NB4 (cell line): ENCODE measurements around the gene KRTAP1-4.
"Not testable (repeated sequence)": the region's sequence is repeated elsewhere in the genome, so short reads cannot be mapped to it uniquely, and the experiment has no call there.

ENCODE experiments used
- DNase-seq: peaks from one replicate; pipeline ENCODE4 v3.0.0; 2010; ENCODE audit warnings: low read depth
- H3K4me3 ChIP-seq: one replicate; pipeline ENCODE4 v1.5.1; 2011; ENCODE audit warnings: mild to moderate bottlenecking, low read depth, low read length, moderate library complexity
- MYC ChIP-seq: IDR thresholded peaks from 2 replicates; pipeline ENCODE4 v1.6.1; 2011; ENCODE audit warnings: low read depth, low read length
- POLR2A ChIP-seq: IDR thresholded peaks from 2 replicates; pipeline ENCODE4 v1.6.1; 2011; ENCODE audit warnings: mild to moderate bottlenecking; ENCODE audit not compliant: insufficient read length; ENCODE audit errors: extremely low read depth
- TF ChIP-seq, protein P1 (sequence below): IDR thresholded peaks from one replicate; pipeline ENCODE4 v1.5.1; 2012; ENCODE audit warnings: low read depth, low read length
- TF ChIP-seq, protein P2 (sequence below): IDR thresholded peaks from 2 replicates; pipeline ENCODE4 v1.6.1; 2011; ENCODE audit warnings: low read depth, low read length

KRTAP1-4 gene

DNA sequence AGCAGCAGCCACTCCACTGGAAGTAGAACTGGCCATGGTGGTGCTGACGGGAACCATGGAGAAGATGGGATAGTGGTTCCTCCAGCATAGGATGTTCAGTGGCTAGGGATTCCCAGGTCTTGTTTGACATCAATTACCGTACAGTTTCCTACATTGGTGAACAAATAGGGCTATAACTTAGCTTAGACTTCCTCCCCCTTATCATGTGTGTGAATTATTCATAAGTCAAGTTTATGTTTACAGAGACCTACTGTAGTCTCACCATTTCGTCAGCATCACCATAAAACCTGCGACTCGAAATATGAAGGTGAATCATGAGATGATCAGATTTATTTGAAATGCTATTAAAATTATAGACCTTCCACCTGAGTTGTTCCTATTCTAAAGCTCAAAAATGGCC is 28.7 kb upstream of the KRTAP1-4 start:
- TF ChIP-seq MYC, result no peak
- no peak for TF ChIP-seq POLR2A
- TF ChIP-seq, protein P1, sequence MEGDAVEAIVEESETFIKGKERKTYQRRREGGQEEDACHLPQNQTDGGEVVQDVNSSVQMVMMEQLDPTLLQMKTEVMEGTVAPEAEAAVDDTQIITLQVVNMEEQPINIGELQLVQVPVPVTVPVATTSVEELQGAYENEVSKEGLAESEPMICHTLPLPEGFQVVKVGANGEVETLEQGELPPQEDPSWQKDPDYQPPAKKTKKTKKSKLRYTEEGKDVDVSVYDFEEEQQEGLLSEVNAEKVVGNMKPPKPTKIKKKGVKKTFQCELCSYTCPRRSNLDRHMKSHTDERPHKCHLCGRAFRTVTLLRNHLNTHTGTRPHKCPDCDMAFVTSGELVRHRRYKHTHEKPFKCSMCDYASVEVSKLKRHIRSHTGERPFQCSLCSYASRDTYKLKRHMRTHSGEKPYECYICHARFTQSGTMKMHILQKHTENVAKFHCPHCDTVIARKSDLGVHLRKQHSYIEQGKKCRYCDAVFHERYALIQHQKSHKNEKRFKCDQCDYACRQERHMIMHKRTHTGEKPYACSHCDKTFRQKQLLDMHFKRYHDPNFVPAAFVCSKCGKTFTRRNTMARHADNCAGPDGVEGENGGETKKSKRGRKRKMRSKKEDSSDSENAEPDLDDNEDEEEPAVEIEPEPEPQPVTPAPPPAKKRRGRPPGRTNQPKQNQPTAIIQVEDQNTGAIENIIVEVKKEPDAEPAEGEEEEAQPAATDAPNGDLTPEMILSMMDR, result no peak
- TF ChIP-seq, protein P2, sequence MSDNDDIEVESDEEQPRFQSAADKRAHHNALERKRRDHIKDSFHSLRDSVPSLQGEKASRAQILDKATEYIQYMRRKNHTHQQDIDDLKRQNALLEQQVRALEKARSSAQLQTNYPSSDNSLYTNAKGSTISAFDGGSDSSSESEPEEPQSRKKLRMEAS, result no peak
- no peak for DNase-seq
- H3K4me3 ChIP-seq, result no peak overlapping the region

DNA sequence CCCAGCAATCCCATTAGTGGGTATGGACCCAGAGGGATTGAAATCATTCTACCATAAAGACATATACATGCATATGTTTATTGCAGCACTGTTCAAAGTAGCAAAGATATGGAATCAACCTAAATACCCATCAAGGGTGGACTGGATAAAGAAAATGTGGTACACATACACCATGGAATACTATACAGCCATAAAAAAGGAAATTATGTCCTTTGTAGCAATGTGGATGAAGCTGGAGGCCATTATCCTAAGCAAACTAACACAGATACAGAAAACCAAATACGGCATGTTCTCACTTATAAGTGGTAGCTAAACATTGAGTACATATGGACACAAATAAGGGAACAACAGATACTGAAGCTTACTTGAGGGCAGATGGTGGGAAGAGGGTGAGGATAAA is 27.6 kb upstream of the KRTAP1-4 start:
- DNase-seq, result no peak
- TF ChIP-seq MYC (no peak), POLR2A (no peak)
- TF ChIP-seq, protein P2, result no peak
- TF ChIP-seq, protein P1, result no peak
- no peak overlapping the region for H3K4me3 ChIP-seq

DNA sequence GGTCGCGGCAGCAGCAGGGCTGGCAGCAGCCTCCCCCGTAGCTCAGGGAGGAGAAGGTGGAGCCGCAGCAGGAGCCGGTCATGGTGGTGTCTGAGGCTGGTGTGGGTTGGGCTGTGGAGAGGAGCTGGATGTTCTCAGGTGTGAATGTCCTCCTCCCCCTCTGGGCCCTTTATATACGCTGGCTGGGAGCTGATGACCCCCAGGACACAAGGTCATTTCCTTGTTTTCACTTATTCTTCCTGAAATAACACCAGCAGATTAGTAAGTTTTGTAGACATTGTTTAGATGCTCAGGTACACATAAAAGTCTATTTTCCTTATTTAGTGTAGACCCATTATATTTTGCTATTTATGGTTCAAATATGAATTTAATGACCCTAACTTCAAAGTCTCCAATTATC is 25.1 kb upstream of the KRTAP1-4 start, which contains the start of gene KRTAP2-2:
KRTAP2-2 (minus strand) TSS at position 101 of the 400 bp plus-strand sequence; CDS start at position 82, 19 bp downstream.
- not testable (repeated sequence) for H3K4me3 ChIP-seq, DNase-seq

DNA sequence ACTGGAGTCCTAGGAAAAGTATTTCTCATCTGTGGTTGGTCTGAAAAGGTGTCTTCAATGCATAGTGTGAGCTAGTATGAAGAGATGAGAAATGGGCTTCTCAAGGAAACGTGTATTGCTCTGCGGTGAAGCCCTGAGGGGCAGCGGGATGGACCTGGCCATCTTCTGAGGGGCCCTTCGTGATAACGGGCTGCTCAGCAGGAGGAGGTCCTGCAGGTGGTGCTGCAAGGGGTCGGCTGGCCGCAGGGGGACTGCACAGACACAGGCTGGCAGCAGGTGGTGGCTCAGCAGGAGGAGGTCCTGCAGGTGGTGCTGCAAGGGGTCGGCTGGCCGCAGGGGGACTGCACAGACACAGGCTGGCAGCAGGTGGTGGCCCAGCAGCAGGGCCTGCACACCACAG is 24.6 kb upstream of the KRTAP1-4 start:
- H3K4me3 ChIP-seq, DNase-seq: not testable (repeated sequence)

DNA sequence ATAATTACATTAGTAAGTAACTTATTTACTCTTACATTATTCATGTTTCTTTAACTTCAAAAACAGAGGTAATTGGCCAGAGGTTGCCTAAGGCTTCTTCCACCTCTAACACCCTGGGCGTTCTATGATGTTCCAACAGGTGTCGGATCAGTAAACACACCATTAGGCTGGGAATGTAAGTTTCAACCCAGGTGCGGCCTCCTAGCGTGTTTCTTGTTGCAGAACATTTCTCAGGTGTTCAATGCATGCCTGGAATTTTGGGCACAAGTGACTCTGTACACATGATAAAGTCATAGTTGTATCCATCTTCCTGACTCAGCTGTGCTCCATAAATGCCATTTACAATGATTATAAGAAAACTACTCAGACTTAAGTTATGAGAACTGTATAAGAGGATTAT is 24.0 kb upstream of the KRTAP1-4 start:
- TF ChIP-seq, protein P1, result no peak
- TF ChIP-seq POLR2A (no peak), MYC (no peak)
- TF ChIP-seq, protein P2, result no peak
- DNase-seq, result no peak
- H3K4me3 ChIP-seq, result no peak overlapping the region

DNA sequence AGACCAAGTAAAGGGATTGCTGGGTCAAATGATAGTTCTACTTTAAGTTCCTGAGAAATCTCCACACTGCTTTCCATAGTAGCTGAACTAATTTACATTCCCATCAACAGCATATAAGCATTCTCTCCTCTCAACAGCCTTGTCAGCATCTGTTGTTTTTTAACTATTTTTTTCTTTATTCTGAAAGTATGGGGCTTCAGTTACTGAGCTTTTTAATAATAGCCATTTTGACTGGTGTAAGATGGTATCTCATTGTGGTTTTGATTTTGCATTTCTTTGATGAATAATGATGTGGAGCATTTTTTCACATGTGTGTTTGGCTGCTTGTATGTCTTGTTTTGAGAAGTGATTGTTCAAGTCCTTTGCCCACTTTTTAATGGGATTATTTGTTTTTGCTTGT is 22.6 kb upstream of the KRTAP1-4 start:
- TF ChIP-seq, protein P1, result no peak
- TF ChIP-seq POLR2A (no peak), MYC (no peak)
- TF ChIP-seq, protein P2, result no peak
- no peak for DNase-seq
- H3K4me3 ChIP-seq, result no peak overlapping the region

DNA sequence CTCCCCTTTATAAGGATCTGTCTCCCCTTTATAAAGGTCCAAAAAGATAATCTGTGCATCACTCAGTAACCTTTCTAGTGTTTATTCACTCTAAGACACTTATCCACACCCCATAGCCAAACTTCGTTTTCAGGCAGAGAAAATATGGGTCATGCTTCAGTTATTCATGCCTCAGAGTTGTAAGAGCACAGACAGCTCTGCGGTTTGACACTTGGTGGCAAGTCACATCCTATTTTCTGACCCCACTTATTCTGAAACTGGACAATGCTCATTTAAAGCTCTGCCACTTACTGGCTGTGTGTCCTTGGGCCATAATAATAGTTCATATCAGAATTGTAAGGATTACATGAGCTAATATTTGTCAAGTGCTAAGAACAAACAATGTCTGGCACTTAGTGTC is 19.1 kb upstream of the KRTAP1-4 start:
- no peak overlapping the region for H3K4me3 ChIP-seq
- TF ChIP-seq POLR2A (no peak), MYC (no peak)
- TF ChIP-seq, protein P2, result no peak
- TF ChIP-seq, protein P1, result no peak
- DNase-seq, result no peak
